Dedifferentiated amniotic fluid mesenchymal stem cell (primary cell): ENCODE data around the gene RFX1.

Experiments
- DNase-seq: peaks from one replicate; pipeline ENCODE4 v3.0.0-alpha.2; 2016; ENCODE audit errors: extremely low spot score

The RFX1 gene

DNA sequence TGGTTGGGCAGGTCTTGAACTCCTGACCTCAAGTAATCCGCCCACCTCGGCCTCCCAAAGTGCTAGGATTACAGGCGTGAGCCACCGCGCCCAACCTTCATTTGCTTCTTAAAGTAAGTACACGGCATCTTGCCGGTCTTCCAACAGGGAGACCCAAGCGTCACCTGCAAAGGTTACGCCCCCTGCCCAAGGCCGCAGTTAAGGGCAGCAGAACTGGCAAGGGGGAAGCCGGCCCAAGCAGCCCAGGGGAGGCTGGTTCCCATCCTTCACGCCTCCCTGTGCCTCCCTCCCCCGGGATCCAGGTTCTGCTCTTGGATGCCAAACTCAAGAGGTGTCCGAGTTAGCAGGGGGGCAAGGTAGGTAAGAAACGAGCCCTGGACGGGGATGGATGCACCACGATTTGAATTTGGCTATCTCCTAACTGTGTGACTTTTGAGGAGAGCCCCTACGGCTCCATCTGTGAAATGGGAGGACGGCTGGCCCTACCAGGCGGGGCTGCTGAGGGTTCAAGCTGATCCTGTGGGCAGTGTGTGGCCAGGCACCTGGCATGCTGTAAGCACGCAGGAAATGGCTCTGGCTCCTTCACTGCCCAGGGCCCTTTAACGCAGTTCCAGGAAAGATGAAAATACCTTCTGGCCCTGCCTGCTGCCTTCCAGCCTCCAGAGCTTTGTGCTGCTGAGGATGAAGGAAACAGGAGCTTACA lies 9.0 kb downstream of the RFX1 start:
- DNase-seq: no peak

DNA sequence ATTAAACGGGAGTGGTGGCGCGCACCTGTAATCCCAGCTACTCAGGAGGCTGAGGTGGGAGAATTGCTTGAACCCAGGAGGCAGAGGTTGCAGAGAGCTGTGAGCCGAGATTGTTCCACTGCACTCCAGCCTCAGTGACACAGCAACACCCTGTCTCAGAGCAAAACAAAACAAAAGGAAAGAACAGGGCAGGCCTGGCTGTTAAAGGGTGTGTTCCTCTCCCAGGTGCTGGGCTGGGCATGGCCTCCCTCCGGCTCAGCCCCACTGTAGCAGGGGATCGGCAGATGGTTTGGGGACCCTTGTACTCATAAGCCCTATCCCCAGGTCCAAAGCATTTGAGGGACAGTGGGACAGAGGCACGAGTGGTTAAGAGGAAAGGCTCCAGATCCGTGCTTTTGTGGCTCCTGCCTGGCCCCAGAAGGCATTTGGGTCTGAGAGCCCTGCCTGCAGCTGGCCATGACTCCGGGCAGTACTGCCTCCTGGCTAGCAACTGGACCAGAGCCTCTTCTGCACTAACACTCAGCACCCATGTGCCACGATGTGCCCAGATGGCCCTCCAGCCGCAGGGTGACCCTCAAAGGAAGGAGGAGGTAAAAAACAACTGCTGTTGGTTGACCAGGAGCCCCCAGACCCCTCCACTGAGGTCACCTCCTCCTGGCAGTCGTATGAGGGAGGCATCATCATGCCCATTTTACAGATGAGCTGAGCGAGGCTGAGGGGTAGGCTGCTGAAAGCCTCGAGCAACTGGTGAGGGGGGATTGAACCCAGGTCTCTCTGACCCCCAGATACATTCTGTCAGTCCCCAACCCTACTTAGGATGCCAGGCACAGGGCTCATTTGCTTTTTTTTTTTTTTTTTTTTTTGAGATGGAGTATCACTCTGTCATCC lies 10.0 kb downstream of the RFX1 start:
- no peak for DNase-seq

DNA sequence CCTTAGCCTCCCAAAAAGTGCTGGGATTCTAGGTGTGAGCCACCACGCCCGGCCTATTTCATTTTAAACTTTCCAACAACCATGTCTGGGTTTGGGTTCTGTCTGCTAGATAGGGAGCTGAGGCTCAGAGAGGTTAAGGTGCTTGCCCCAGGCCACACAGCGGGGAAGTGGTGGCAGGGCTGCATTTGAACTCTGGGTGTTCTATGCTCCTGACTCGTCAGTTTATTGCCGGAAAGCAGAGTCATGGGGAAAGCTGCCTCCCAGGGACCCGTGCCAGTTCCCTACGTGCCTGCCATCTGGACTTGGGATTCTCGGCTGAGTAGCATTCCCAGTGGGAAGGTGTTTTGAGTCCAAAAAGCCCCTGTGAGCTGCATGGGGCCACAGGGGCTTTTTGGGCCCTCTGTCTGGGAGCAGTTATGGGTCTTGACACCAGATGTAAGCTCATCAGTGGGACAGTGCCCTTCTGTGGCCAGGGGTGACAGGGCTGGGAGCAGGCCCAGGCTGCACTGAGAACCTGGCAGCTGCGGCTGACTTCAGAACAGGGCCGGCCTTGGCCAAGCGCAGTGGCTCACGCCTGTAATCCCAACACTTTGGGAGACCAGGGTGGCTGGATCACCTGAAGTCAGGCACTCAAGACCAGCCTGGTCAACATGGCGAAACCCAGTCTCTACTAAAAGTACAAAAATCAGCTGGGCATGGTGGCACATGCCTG lies 10.9 kb downstream of the RFX1 start:
- DNase-seq: no peak

DNA sequence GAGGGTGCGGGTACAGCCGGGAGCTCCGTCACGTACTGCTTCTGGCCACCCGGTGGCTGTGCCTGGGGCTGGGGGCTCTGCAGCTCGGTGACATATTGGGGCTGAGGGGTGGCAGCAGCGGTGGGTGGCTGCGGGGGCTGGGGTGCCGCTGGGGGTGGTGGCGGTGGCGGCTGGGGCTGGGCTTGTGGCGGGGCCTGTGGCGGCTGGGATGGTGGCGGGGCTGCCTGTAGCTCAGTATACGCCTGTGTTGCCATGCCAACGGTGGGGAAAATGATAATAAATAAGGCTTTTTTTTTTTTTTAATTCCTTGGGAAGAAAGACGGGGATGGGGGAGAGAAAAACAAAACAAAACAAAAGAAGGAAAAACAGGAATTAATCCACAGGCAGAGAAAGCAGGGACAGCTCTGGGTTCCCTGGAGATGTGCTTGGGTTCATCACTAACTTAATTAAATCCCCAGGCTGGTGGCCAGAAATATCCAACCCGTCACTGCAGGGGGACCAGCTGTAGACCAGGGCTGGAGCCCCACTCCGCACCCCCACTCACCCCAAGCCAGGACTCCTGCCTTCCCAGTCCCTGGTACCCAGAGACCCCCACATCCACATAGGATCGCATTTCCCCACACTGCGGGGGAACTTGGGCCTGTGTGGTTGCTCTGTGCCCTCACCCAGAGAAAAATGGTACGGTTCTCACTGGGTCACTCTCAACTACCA lies 12.4 kb downstream of the RFX1 start:
- DNase-seq: no peak

DNA sequence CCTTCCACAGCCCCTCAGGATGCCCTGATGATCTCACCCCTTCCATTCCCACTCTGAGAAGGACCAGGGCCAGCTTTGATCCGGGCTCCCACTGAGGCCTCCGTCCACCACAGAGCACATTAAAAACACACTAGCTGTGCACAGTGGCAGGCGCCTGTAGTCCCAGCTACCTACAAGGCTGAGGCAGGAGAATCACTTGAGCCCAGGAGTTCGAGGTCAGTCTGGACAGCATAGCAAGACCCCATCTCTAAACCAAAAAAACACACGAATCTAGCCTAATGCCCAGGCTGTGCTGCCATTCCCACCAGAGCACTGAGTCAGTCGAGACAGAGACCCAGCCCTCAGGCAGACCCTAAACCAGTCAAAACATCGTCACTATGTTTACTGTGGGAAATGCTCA lies 14.1 kb downstream of the RFX1 start:
- DNase-seq: no peak

DNA sequence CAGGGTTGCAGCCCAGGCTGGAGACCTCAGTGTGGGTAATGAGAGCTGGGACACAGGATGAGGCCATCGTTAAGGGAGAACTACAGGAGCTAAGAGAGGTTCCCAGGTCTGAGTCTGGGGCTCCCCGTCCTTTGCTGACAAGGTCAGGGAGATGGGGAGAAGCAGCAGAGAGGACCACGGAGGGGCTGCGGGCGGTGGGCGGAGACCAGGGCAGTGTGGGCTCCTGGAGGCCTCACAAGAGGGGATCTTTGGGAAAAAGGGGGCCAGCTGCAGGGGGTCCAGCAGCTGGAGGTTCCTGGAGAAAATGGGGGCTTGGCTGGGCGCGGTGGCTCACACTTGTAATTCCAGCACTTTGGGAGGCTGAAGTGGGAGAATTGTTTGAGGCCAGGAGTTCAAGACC lies 16.0 kb downstream of the RFX1 start:
- no peak for DNase-seq

DNA sequence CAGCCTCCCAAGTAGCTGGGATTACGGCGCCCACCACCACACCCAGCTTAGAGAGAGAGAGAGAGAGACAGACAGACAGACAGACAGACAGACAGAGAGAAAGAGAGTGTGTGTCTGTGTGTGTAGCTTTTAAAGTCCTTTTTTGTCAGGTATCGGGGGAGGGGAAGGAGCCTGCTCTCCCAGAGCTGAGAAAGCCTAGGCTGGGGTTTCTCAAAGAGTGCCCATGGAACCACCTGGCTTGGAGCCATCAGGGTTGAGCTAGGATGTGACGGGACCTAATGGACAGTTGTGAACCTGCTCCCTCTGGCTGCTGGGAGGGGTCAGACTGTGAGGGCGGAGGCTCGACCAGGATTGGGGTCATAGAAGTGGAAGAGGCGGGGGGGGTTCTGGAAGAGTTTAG lies 16.6 kb downstream of the RFX1 start:
- DNase-seq: no peak

DNA sequence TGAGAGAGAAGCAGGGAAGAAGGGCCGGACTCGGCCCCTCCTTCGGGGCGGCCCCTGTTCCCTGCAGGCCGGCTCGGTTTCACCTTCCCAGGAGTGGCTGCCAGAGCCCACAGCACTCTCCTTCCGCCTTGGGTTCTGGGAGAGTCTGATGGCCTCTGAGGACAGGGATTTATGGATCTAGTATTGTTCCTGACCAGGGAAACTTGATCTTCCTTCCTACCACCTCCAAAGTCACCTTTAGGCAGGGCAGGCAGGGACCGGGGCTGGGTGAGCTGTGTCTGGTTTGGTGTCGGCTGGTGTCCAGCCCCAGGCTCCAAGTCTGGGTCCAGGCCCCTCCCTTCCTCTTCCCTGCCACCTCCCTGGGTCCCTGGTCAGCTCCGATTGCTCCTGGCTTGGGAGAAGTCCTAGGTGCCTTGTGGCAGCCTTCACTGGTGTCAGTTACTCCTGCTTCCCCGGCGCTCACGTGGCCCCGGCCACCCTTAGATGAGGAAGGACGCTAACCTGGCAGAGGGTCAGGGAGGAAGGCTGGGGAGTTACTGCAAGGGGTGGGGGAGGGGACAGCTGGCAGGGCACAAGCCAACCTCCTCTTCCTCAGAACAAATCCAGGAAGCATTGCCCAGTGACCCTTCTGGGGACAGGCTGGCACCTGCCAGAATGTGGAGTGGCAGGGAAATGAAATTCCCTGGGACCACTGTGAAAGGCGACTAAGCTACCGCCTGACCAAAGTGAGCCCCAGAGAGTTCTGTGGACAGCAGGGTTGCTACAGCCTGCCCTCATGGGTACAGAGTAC lies 18.8 kb downstream of the RFX1 start:
- DNase-seq: no peak

DNA sequence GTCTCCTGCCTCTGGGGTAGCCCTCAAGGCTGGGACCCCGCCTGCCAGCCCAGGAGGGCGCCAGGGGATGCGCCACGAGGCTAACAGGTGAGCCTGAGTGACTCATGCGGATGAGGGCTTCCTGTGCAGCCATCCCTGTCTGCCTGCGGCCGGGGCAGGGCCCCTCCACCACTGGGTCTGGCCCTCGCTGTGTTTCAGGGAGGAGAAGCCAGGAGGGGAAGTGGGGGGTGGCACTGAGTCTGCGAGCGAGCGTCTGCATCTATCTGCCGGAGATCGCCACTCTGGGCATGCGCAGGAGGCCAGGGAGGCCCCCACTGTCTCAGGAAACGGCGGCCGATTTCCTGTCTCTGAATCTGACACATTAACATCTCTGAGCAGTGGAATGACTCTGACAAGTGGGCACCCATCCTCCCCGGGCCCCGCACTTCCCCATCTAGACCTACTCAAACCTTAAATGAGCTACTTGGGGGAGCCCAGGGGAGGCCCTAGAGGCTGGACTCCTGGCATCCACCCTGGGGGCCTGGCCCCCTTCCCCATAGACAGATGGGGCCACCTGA lies 19.7 kb downstream of the RFX1 start:
- no peak for DNase-seq

DNA sequence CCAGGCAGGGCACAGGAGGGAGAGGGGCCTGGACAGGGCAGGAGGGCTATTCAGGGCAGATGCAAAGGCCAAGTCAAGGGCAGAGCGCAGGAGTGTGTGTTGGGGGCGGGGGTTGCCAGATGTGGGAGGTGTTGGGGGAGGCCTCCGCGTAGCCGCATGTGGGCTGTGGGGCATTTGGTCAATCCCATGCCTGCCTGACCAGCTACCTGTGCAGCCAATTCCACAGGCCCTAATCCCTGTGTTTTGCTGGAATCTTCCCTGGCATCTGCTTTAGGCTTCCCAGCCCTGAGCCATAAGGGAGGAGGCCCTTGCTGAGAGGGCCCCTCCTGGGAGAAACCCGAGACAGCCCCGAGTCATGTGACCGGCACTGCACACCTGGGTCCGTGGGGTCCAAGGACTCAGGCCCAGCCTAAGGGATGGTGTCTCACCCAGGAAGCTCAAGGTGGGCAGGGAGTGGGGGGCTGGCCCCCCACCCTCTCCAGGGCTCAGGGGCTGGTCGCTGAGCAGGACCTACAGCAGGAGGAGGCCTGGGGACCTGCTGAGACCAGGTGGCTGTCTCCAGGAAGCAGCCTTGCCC lies 20.3 kb downstream of the RFX1 start:
- DNase-seq: no peak

DNA sequence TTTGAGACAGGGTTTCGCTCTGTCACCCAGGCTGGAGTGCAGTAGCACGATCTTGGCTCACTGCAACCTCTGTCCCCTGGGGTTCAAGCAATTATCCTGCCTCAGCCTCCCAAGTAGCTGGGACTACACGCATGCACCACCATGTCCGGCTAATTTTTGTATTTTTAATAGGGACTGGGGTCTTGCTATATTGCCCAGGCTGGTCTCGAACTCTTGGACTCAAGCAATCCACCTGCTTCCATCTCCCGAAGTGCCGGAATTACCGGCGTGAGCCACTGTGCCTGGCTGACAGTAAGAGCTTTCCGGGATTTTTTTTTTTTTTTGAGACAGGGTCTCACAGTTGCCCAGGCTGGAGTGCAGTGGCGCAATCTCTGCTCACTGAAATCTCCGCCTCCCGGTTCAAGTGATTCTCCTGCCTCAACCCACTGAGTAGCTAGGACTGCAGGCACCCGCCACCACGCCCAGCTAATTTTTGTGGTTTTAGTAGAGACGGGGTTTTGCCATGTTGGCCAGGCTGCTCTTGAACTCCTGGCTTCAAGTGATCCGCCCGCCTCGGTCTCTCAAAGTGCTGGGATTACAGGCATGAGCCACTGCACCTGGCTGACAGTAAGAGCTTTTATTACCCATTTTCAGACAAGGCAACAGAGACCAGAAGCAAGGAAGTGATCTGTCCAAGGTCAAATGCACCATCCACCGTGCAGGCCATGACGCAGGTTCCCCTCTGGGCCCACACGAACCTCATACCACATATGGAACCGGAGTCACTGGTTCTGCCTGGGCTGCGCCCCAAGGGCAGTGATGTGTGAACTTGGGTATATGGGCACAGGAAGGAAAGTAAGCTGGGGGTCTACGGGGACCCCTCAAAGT lies 21.0 kb downstream of the RFX1 start:
- no peak for DNase-seq

DNA sequence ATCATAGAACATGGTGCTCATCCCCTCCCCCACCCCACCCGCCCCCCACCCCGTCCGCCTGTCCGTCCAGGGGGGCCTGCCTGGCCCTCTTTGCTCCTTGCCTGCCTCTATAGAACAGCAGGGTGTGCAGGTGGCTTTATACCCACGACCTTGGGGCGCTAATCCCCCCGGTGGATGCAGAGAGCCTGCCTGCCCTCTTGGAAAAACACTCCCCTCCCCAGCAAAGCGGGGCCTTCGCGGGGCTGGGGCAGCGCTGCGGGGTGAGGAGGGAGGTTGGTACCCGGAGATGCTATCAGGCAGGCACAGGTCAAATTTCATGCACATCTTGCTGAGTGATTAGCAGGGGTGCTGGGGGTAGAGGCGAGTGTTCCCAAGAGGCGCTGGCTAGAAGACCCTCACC lies 21.9 kb downstream of the RFX1 start:
- DNase-seq: no peak

DNA sequence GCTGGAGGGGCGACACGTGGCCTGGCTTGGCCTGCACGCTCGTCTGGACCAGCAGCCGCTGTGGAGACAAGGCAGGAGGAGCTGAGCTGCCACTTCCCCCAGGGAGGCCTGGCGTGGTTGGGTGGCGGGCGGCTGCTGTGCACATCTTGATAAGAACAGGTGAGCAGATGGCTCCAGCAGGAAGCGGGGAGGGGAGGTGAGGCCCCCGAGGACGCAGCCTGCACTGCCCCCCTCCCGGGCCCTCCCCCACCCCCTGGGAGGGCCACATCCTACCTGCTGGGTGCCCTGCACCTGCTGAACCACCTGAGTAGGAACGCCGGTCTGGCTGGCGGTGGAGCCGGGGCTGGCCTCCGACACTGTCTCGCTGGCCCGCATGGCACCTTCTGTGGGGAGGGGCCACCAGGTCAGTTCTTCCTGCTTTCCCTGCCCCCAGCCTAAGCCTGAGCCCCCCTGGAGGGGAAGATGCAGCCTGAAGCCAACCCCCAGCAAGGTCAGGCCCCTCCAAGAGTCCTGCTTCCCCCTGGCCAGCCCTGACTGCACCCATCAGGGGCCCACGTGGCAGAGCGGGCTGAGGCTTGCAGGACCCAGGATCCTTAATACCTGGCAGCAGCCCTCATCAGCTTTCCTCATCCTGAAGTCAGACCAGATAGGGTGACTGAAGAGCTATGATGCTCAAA lies 22.8 kb downstream of the RFX1 start:
- DNase-seq: no peak

DNA sequence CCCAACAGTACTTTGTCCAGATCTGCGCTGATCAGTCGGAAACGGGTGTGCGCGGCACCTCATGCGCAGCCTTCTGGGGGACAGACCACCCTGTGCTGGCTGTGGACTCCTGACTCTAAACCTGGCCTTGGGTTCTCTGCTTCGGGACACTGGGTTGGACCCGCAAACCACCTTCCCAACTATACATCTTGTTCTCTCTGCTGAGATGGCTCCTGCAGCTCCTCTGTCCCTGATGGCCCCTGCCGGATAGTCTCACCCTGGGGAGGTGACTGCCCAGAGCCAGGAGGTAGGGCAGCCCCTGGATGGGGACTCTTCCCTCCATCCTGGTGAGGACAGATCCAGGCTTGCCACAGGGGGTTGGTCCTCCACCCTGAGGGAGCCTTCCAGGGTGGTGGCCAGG lies 23.3 kb downstream of the RFX1 start:
- no peak for DNase-seq

DNA sequence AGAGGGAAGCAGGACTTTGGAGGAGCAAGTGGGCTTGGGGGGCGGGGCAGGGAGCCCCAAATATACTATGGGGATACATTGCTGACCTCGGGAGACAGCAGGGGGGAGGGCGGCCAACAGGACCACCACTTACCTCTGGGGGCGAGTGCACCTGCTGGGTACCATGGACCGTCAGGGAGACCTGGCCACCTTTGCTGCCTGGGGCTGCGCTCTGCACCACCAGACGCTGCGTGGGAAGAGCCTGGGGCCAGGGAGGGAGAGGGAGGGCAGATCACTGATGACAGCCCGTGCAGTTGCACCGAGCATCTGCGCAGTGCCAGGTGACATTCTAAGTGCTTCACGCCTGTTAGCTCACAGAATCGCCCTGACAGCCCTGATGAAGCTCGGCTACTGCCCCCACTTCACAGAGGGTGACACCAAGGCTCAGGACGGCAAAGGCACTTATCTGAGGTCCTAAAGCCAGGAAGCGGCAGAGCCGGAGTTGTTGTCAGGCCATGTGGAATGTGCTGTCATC lies 24.1 kb downstream of the RFX1 start:
- DNase-seq: no peak

DNA sequence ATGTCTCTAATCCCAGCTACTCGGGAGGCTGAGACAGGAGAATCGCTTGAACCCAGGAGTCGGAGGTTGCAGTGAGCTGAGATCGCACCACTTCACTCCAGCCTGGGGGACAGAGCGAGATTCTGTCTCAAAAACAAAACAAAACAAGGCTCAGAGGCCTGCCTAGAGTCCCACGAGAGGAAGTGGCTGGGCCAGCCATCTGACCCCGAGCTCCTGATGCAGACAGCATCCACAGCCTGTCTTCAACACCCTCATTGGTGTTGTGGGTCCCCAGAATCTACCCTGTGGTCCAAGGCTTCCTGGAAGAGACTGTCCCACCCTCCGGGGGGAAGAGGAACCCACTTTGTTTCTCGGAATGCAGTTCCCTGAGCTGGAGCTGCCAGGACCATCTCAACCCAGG lies 24.7 kb downstream of the RFX1 start:
- no peak for DNase-seq

DNA sequence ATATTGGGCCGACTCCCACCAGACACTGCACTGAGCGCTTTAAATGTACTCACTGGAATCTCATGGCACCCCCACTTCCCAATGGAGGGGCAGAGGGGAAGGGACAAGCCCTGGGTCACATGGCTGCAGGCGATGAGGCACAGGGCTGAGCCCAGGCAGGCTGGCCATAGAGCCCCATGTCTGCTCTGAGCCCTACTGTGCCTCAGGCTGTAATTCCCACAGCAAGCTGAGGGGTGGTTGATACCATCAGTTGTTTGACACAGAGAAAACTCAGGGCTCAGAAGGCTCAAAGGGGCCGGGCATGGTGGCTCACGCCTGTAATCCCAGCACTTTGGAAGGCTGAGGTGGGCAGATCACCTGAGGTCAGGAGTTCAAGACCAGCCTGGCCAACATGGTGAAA lies 25.1 kb downstream of the RFX1 start:
- no peak for DNase-seq

DNA sequence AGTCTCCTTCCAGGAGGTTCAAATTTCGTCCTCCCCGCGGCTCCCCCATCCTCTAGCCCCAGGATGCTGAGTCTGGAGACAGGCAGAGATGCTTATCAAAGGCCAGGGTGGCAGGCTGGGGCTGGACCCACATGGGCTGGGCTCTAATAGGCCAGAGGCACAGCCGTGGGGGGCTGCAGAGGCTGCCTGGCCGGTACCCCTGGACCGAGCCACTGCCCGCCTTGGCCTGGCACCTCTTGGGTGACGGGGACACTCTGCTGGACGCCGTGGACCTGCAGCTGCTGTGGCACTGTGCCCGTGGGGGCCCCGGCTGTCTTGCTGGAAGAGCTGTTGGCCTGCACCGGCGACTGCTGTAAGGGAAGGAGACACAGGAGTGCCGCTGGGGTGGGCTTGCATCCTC lies 25.8 kb downstream of the RFX1 start:
- no peak for DNase-seq

DNA sequence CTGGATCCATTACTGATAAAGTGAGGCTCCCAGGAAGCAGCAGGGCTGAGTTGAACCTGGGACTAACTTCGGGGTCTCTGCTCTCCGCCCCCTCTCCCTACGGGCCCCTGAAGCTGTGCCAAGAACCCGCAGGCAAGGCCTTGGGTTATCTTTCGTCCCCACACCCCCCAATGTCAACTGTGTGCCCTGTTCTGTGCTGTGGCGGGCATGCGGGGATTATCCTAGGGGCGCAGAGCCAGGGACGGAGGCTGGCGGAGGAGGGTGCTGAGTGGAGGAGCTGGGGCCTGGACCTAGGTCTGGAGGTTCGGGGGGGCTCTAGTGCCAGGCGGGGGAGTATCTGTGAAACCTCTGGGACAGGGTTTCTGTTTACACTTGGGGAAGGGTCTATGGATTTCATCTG lies 26.4 kb downstream of the RFX1 start:
- DNase-seq: no peak
